NAMALWA (cell line): ENCODE measurements around the gene CDK11A.
A peak's percentile ranks its signal among the peaks of the same experiment; 100 is the strongest.
"Not testable (repeated sequence)": the region's sequence is repeated elsewhere in the genome, so short reads cannot be mapped to it uniquely, and the experiment has no call there.

ENCODE experiments used
- DNase-seq: peaks from one replicate; pipeline ENCODE4 v3.0.0-alpha.2; 2015; ENCODE audit warnings: low spot score

Gene CDK11A

GRCh38 chr1:1726088-1726487 is 1.9 kb upstream of the CDK11A start:
- DNase-seq = not testable (repeated sequence)

GRCh38 chr1:1721201-1721600 is 3.0 kb downstream of the CDK11A start:
- DNase-seq = no peak

- DNase-seq = not testable (repeated sequence)
Observed at GRCh38 chr1:1715109-1715883, 8.9 kb downstream of the CDK11A start.

- DNase-seq = not testable (repeated sequence)
Observed at GRCh38 chr1:1707897-1708296, 16.3 kb downstream of the CDK11A start.

- DNase-seq = not testable (repeated sequence)
Observed at GRCh38 chr1:1707241-1707640, 16.9 kb downstream of the CDK11A start.

GRCh38 chr1:1705623-1706022 is 18.5 kb downstream of the CDK11A start:
- not testable (repeated sequence) for DNase-seq

GRCh38 chr1:1704284-1704957 is 19.7 kb downstream of the CDK11A start:
- not testable (repeated sequence) for DNase-seq

- no peak for DNase-seq
Observed at GRCh38 chr1:1703796-1704195, 20.4 kb downstream of the CDK11A start.

GRCh38 chr1:1702506-1702905 is 21.7 kb downstream of the CDK11A start:
- not testable (repeated sequence) for DNase-seq

- DNase-seq = not testable (repeated sequence)
Observed at GRCh38 chr1:1700557-1700956, 23.6 kb downstream of the CDK11A start.

GRCh38 chr1:1700067-1700466 is 24.1 kb downstream of the CDK11A start:
- DNase-seq = not testable (repeated sequence)

- DNase-seq = not testable (repeated sequence)
Observed at GRCh38 chr1:1699061-1699460, 25.1 kb downstream of the CDK11A start.

- DNase-seq = not testable (repeated sequence)
Observed at GRCh38 chr1:1697358-1698183, 26.6 kb downstream of the CDK11A start.

GRCh38 chr1:1696431-1697357 is 27.5 kb downstream of the CDK11A start:
- not testable (repeated sequence) for DNase-seq

- peak; percentile 96 for DNase-seq
Observed at GRCh38 chr1:1692714-1693647, 31.2 kb downstream of the CDK11A start, which contains the start of gene SLC35E2B. Gene SLC35E2B, minus strand, starts transcription at chr1:1692795. Its CDS starts 16,096 bp downstream, at chr1:1676699.

- peak; percentile 82 for DNase-seq
Observed at GRCh38 chr1:1692324-1692713, 31.8 kb downstream of the CDK11A start.

GRCh38 chr1:1691443-1691842 is 32.7 kb downstream of the CDK11A start:
- DNase-seq = not testable (repeated sequence)

- DNase-seq = not testable (repeated sequence)
Observed at GRCh38 chr1:1689526-1689925, 34.6 kb downstream of the CDK11A start.

- no peak for DNase-seq
Observed at GRCh38 chr1:1687846-1688245, 36.3 kb downstream of the CDK11A start.
